ENCODE results near the gene SPG11. TPM values are rescaled to one million over a fixed set of nuclear protein-coding genes. Genes with fewer than 3 reads are reported as not detected.

SPG11 gene
- total RNA-seq, 1 experiment from 2014 or later = 38.3 TPM

- H2AFZ ChIP-seq (ENCODE audit: low read length) = no peak overlapping the region
- H3K9ac ChIP-seq (ENCODE audit: extremely low read depth, insufficient read length, low read length) = no peak overlapping the region
- no peak overlapping the region for H2BK20ac ChIP-seq (ENCODE audit: low read depth, low read length, poor library complexity, severe bottlenecking)
- H3K4me1 ChIP-seq (ENCODE audit: insufficient read depth, low read length) = no peaks in the 10 kb centered on the region
- no peak overlapping the region for H4K5ac ChIP-seq (ENCODE audit: insufficient read length, low read depth, low read length)
- no peaks in the 10 kb centered on the region for H3K9me3 ChIP-seq (ENCODE audit: control insufficient read depth, low read depth, low read length)
- no peak overlapping the region for H3K4ac ChIP-seq (ENCODE audit: low read depth, low read length)
- H3K23me2 ChIP-seq (ENCODE audit: insufficient read length, low read depth, low read length, poor library complexity, severe bottlenecking) = no peaks in the 10 kb centered on the region
- H3K23ac ChIP-seq (ENCODE audit: insufficient read length, low read depth, low read length) = no peak overlapping the region
- H2AK5ac ChIP-seq (ENCODE audit: insufficient read length, low read length) = no peak overlapping the region
- H3K9me3 Mint-ChIP-seq = peaks cover 0 to 5% of the 10 kb centered on the region in 2 experiments; a peak in 1 of 5 replicates
- no peak overlapping the region for H3K4me2 ChIP-seq (ENCODE audit: insufficient read depth, insufficient read length, low read length)
- no peak overlapping the region for H3T11ph ChIP-seq (ENCODE audit: low read length)
- no peak overlapping the region for H3K27ac Mint-ChIP-seq
- H3K18ac ChIP-seq (ENCODE audit: insufficient read length, low read depth, low read length) = no peak overlapping the region
- no peak overlapping the region for H3K14ac ChIP-seq (ENCODE audit: insufficient read depth, low read length)
- H3K4me1 Mint-ChIP-seq = peaks cover 6 to 19% of the 10 kb centered on the region in 2 experiments; a peak in 3 of 4 replicates
- no peaks in the 10 kb centered on the region for H4K20me1 ChIP-seq (ENCODE audit: control insufficient read depth, insufficient read depth, insufficient read length)
- no peak for TF ChIP-seq CTCF (conservative IDR thresholded peaks at IDR 0.05)
- H2BK120ac ChIP-seq (ENCODE audit: low read depth, low read length, poor library complexity, severe bottlenecking) = no peak overlapping the region
- H3K27me3 Mint-ChIP-seq (ENCODE audit: low read depth) = no peaks in the 10 kb centered on the region
- H3K27ac ChIP-seq (ENCODE audit: insufficient read length, low read depth, low read length) = no peak overlapping the region
- no peak overlapping the region for H4K91ac ChIP-seq (ENCODE audit: insufficient read length, low read depth, low read length)
- H3K4me3 Mint-ChIP-seq = no peak overlapping the region
- H3K79me2 ChIP-seq (ENCODE audit: insufficient read depth, low read length) = no peaks in the 10 kb centered on the region
- H3K56ac ChIP-seq (ENCODE audit: insufficient read length, low read depth, low read length) = no peak overlapping the region
- no peaks in the 10 kb centered on the region for H3K79me1 ChIP-seq (ENCODE audit: insufficient read depth, low read depth, low read length, poor library complexity, severe bottlenecking)
- no peaks in the 10 kb centered on the region for H3K27me3 ChIP-seq (ENCODE audit: insufficient read depth, low read length)
- H2BK15ac ChIP-seq (ENCODE audit: low read depth, low read length) = no peak overlapping the region
- no peak for DNase-seq
- H2BK5ac ChIP-seq (ENCODE audit: insufficient read length, low read length) = no peak overlapping the region
- peaks cover 32 to 66% (median 64%) of the 10 kb centered on the region in 3 experiments for H3K36me3 Mint-ChIP-seq (ENCODE audit: insufficient read depth in 1 of 3, low read depth in 3 of 3)
- H4K8ac ChIP-seq (replicated peaks; ENCODE audit: insufficient read length, low read depth, low read length) = no peak overlapping the region
- no peak overlapping the region for H2BK12ac ChIP-seq (ENCODE audit: insufficient read length, low read depth, low read length)
Observed at GRCh38 chr15:44647637-44648036, 15.8 kb downstream of the SPG11 start.
